ENCODE measurements around the gene NT5DC4.

NT5DC4 gene

DNA sequence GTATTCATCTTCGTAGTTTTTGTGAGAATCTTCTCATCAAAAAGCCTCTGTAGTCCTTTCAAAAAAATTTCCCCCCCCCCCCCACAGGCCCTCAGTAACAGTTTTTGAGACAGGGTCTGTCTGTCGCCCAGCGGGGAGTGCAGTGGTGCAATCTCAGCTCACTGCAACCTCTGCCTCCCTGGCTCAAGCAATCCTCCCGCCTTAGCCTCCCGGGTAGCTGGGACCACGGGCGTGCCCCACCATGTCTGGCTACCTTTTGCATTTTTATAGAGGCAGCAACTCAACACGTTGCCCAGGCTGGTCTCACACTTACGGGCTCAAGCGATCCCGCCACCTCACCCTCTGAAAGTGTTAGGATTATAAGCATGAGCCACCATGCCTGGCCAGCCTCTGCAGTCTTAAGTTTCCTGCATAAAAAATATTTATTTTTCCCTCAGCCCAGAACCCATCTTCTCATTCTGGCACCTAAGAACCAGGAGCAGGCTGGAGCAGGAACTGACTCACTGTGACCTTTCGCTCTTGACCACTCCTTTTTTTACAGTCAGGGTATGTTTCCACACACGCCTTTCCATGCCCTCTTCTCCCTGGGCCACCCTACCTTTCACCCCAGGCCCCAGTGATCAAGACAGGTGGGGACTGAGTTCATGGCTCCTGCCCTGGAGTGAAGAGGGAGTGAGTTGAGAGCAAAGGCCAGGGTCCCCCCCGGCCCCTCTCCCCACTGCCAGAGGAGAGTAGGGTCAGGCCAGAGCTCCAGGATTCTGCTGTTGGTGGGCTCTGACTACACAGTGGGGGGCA lies 32.5 kb upstream of the NT5DC4 start:
- peak overlapping the region; percentile 45 for H2BK12ac ChIP-seq (ENCODE audit: low read length)
- H3K4me2 ChIP-seq (ENCODE audit: low read length): no peak overlapping the region
- H3K9ac ChIP-seq (ENCODE audit: low read length): no peak overlapping the region
- DNase-seq: no peak
- no peak overlapping the region for H2AK5ac ChIP-seq (ENCODE audit: low read length)
- no peak overlapping the region for H2AFZ ChIP-seq (ENCODE audit: insufficient read depth, low read length, poor library complexity)
- no peak overlapping the region for H2BK5ac ChIP-seq (ENCODE audit: low read depth, low read length, poor library complexity)
- no peaks in the 10 kb centered on the region for H3K79me2 ChIP-seq (ENCODE audit: control insufficient read depth, insufficient read depth, low read length, poor library complexity)
- no peaks in the 10 kb centered on the region for H3K9me3 ChIP-seq (ENCODE audit: insufficient read depth, low read depth, low read length)
- H3K4ac ChIP-seq (ENCODE audit: low read depth, low read length): no peak overlapping the region
- H4K12ac ChIP-seq (ENCODE audit: low read depth, low read length): no peak overlapping the region
- H4K8ac ChIP-seq (ENCODE audit: low read depth, low read length): peak overlapping the region; percentile 27
- H3K23ac ChIP-seq (ENCODE audit: low read length): no peak overlapping the region
- H3K14ac ChIP-seq (ENCODE audit: low read length): no peak overlapping the region
- no peak overlapping the region for H3K4me3 ChIP-seq (ENCODE audit: low read depth, low read length)
- no peaks in the 10 kb centered on the region for H3K36me3 ChIP-seq (ENCODE audit: control insufficient read depth in 1 of 2, insufficient read depth in 2 of 2, low read length in 2 of 2)
- no peak overlapping the region for H3K27ac ChIP-seq (ENCODE audit: low read depth, low read length)
- no peak overlapping the region for H2BK120ac ChIP-seq (ENCODE audit: insufficient read depth, low read length, poor library complexity)
- peaks cover 3% of the 10 kb centered on the region for H3K79me1 ChIP-seq (ENCODE audit: low read length)
- peaks cover 9 to 10% of the 10 kb centered on the region in 2 experiments for H3K4me1 ChIP-seq (ENCODE audit: control insufficient read depth in 1 of 2, insufficient read depth in 2 of 2, low read length in 2 of 2)
- no peak overlapping the region for H4K91ac ChIP-seq (ENCODE audit: low read depth, low read length)
- WGBS (ENCODE audit: extremely low coverage, insufficient coverage, insufficient read length): no CpG with 5 or more reads among the region's 14 CpGs
- no peak overlapping the region for H3K18ac ChIP-seq (ENCODE audit: low read length)
- no peaks in the 10 kb centered on the region for H3K27me3 ChIP-seq (ENCODE audit: insufficient read depth, low read length)

DNA sequence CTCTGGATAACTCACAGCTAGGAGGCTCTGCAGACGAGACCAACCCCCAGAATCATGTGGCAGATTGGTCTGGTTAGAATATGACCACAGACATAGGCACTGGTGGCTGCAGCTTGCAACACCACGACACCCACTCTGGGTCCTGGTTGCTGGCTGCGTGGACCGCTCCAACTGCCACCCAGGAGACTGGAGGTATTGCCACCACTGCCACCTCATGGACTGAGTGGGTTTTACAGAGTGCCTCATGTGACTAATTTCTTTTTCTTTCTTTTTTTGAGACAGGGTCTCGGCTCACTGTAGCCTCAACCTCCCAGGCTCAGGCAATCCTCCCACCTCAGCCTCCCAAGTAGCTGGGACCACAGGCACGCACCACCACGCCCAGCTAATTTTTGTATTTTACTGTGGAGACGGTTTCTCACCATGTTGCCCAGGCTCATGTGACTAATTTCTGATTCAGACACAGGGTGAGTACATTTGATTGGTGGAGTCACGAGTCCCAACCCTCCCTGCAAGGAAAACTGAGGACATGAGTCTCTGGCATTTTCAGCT lies 29.9 kb upstream of the NT5DC4 start:
- Histone ChIP-seq H3K36me3 (ENCODE audit: control insufficient read depth in 1 of 2, insufficient read depth in 2 of 2, low read length in 2 of 2) (no peaks in the 10 kb centered on the region), H3K4me2 (ENCODE audit: low read length) (no peak overlapping the region), H2AFZ (ENCODE audit: insufficient read depth, low read length, poor library complexity) (no peak overlapping the region), H3K79me2 (ENCODE audit: control insufficient read depth, insufficient read depth, low read length, poor library complexity) (no peaks in the 10 kb centered on the region), H4K12ac (ENCODE audit: low read depth, low read length) (no peak overlapping the region), H2BK120ac (ENCODE audit: insufficient read depth, low read length, poor library complexity) (no peak overlapping the region), H3K27me3 (ENCODE audit: insufficient read depth, low read length) (no peaks in the 10 kb centered on the region), H4K91ac (ENCODE audit: low read depth, low read length) (no peak overlapping the region), H2AK5ac (ENCODE audit: low read length) (no peak overlapping the region), H4K8ac (ENCODE audit: low read depth, low read length) (no peak overlapping the region), H3K27ac (ENCODE audit: low read depth, low read length) (no peak overlapping the region), H3K9ac (ENCODE audit: low read length) (no peak overlapping the region), H3K9me3 (ENCODE audit: insufficient read depth, low read depth, low read length) (no peaks in the 10 kb centered on the region), H3K4me3 (ENCODE audit: low read depth, low read length) (no peak overlapping the region), H3K18ac (ENCODE audit: low read length) (no peak overlapping the region), H3K23ac (ENCODE audit: low read length) (no peak overlapping the region), H2BK5ac (ENCODE audit: low read depth, low read length, poor library complexity) (no peak overlapping the region), H2BK12ac (ENCODE audit: low read length) (no peak overlapping the region), H3K4me1 (ENCODE audit: control insufficient read depth in 1 of 2, insufficient read depth in 2 of 2, low read length in 2 of 2) (peaks cover 4% of the 10 kb centered on the region in 2 experiments), H3K4ac (ENCODE audit: low read depth, low read length) (no peak overlapping the region), H3K14ac (ENCODE audit: low read length) (no peak overlapping the region), H3K79me1 (ENCODE audit: low read length) (no peaks in the 10 kb centered on the region)
- no CpG with 5 or more reads among the region's 9 CpGs for WGBS (ENCODE audit: extremely low coverage, insufficient coverage, insufficient read length)
- peak; percentile 62 to 78 for DNase-seq

DNA sequence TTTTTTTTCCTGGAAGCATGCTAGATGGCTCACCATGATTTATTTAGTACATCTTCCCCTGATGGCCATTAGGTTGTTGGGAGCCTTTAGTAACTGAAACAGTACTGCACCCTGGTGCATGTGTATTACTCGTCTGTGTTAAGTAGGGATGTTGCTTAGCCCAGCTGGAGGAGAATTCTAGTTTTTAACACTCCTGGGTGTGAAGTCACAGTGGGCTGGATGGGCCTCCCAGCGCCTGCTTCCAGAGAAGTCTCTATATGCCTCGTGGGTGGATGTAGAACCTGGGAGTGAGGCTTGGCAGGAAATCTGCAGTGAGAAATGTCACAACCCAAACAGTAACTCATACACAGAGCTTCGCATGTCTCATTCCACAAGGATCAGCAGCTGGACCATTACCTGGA lies 28.9 kb upstream of the NT5DC4 start:
- Histone ChIP-seq H3K27me3 (ENCODE audit: insufficient read depth, low read length) (no peaks in the 10 kb centered on the region), H2BK5ac (ENCODE audit: low read depth, low read length, poor library complexity) (no peak overlapping the region), H3K79me1 (ENCODE audit: low read length) (no peaks in the 10 kb centered on the region), H3K36me3 (ENCODE audit: control insufficient read depth in 1 of 2, insufficient read depth in 2 of 2, low read length in 2 of 2) (no peaks in the 10 kb centered on the region), H3K4me2 (ENCODE audit: low read length) (no peak overlapping the region), H3K79me2 (ENCODE audit: control insufficient read depth, insufficient read depth, low read length, poor library complexity) (no peaks in the 10 kb centered on the region), H2AK5ac (ENCODE audit: low read length) (no peak overlapping the region), H3K18ac (ENCODE audit: low read length) (no peak overlapping the region), H3K14ac (ENCODE audit: low read length) (no peak overlapping the region), H2BK120ac (ENCODE audit: insufficient read depth, low read length, poor library complexity) (no peak overlapping the region), H3K4me3 (ENCODE audit: low read depth, low read length) (no peak overlapping the region), H3K4ac (ENCODE audit: low read depth, low read length) (no peak overlapping the region), H2AFZ (ENCODE audit: insufficient read depth, low read length, poor library complexity) (no peak overlapping the region), H4K12ac (ENCODE audit: low read depth, low read length) (no peak overlapping the region), H3K27ac (ENCODE audit: low read depth, low read length) (no peak overlapping the region), H4K91ac (ENCODE audit: low read depth, low read length) (no peak overlapping the region), H3K9me3 (ENCODE audit: insufficient read depth, low read depth, low read length) (no peaks in the 10 kb centered on the region), H2BK12ac (ENCODE audit: low read length) (no peak overlapping the region), H4K8ac (ENCODE audit: low read depth, low read length) (no peak overlapping the region), H3K23ac (ENCODE audit: low read length) (no peak overlapping the region), H3K4me1 (ENCODE audit: control insufficient read depth in 1 of 2, insufficient read depth in 2 of 2, low read length in 2 of 2) (peaks cover 4% of the 10 kb centered on the region in 2 experiments), H3K9ac (ENCODE audit: low read length) (no peak overlapping the region)
- no CpG with 5 or more reads among the region's 4 CpGs for WGBS (ENCODE audit: extremely low coverage, insufficient coverage, insufficient read length)
- no peak for DNase-seq

DNA sequence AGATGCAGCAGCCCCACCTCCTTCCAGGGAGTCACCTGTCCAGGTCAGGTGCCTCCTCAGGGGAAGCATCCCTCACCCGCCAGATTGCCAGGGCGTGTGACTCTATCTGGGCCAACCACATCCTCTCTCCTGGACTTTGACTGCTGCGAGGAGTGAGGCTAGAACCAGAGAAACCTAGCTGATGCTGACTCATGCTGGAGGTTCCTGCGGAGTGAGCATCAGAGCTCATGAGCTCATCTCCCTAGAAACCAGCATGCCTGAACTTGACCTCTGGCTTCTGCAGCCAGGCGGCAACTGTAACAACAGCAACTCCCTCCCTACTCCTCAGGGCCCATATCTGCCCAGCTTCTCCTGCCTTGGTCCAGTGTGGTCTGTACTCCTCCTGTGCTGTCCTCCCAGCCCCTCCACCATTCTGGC lies 28.3 kb upstream of the NT5DC4 start:
- Histone ChIP-seq H2BK5ac (ENCODE audit: low read depth, low read length, poor library complexity) (no peak overlapping the region), H2AFZ (ENCODE audit: insufficient read depth, low read length, poor library complexity) (no peak overlapping the region), H3K4me2 (ENCODE audit: low read length) (no peak overlapping the region), H2BK12ac (ENCODE audit: low read length) (no peak overlapping the region), H4K91ac (ENCODE audit: low read depth, low read length) (no peak overlapping the region), H3K79me2 (ENCODE audit: control insufficient read depth, insufficient read depth, low read length, poor library complexity) (no peaks in the 10 kb centered on the region), H3K36me3 (ENCODE audit: control insufficient read depth in 1 of 2, insufficient read depth in 2 of 2, low read length in 2 of 2) (no peaks in the 10 kb centered on the region), H3K9me3 (ENCODE audit: insufficient read depth, low read depth, low read length) (no peaks in the 10 kb centered on the region), H3K23ac (ENCODE audit: low read length) (no peak overlapping the region), H3K4me1 (ENCODE audit: control insufficient read depth in 1 of 2, insufficient read depth in 2 of 2, low read length in 2 of 2) (peaks cover 4% of the 10 kb centered on the region in 2 experiments), H3K79me1 (ENCODE audit: low read length) (no peaks in the 10 kb centered on the region), H2AK5ac (ENCODE audit: low read length) (no peak overlapping the region), H2BK120ac (ENCODE audit: insufficient read depth, low read length, poor library complexity) (no peak overlapping the region), H4K12ac (ENCODE audit: low read depth, low read length) (no peak overlapping the region), H3K9ac (ENCODE audit: low read length) (no peak overlapping the region), H3K4me3 (ENCODE audit: low read depth, low read length) (no peak overlapping the region), H3K27ac (ENCODE audit: low read depth, low read length) (no peak overlapping the region), H4K8ac (ENCODE audit: low read depth, low read length) (no peak overlapping the region), H3K27me3 (ENCODE audit: insufficient read depth, low read length) (no peaks in the 10 kb centered on the region), H3K4ac (ENCODE audit: low read depth, low read length) (no peak overlapping the region), H3K18ac (ENCODE audit: low read length) (no peak overlapping the region), H3K14ac (ENCODE audit: low read length) (no peak overlapping the region)
- WGBS (ENCODE audit: extremely low coverage, insufficient coverage, insufficient read length): no CpG with 5 or more reads among the region's 5 CpGs
- peak; percentile 90 to 95 for DNase-seq

Measured in trophoblast cell (in vitro differentiated cells and primary cell).